ENCODE results near the gene SRGAP1. TPM values are rescaled to one million over a fixed set of nuclear protein-coding genes. Genes with fewer than 3 reads are reported as not detected.
"Not testable (repeated sequence)": the region's sequence is repeated elsewhere in the genome, so short reads cannot be mapped to it uniquely, and the experiment has no call there.

The SRGAP1 gene
- total RNA-seq, 1 experiment from 2014 or later: 28.3 TPM

- BruUV-seq (replicated peaks): no TSS peak
- intact Hi-C loops (cut with micrococcal nuclease; ENCODE audit: unreplicated experiment): no loop called here
- no peaks in the 10 kb centered on the region for H3K27me3 Mint-ChIP-seq (ENCODE audit: unreplicated experiment)
- TF ChIP-seq CTCF (IDR thresholded peaks at IDR 0.05; ENCODE audit: unreplicated experiment): no peak
- H3K9me3 Mint-ChIP-seq (ENCODE audit: low read depth, unreplicated experiment): no peaks in the 10 kb centered on the region
- CTCF ChIA-PET: interaction anchor here (1.3 kb wide), 1 partner anchor 9 kb away, joined by 3 read pairs; no protein-coding TSS in a partner anchor
- DNase-seq: no peak
- H3K4me3 Mint-ChIP-seq (ENCODE audit: low read depth, unreplicated experiment): no peak overlapping the region
- H3K27ac Mint-ChIP-seq (ENCODE audit: unreplicated experiment): no peak overlapping the region
- peaks cover 9% of the 10 kb centered on the region for H3K36me3 Mint-ChIP-seq (ENCODE audit: insufficient read depth, unreplicated experiment)
- H3K4me1 Mint-ChIP-seq (ENCODE audit: low read depth, unreplicated experiment): no peaks in the 10 kb centered on the region
Measured at GRCh38 chr12:64157110-64157509, 312.6 kb downstream of the SRGAP1 start.

GRCh38 chr12:64160021-64160710 is 315.7 kb downstream of the SRGAP1 start:
- CTCF ChIA-PET: no interaction called here
- Mint-ChIP-seq H3K9me3 (ENCODE audit: low read depth, unreplicated experiment) (no peaks in the 10 kb centered on the region), H3K4me1 (ENCODE audit: low read depth, unreplicated experiment) (no peaks in the 10 kb centered on the region), H3K27me3 (ENCODE audit: unreplicated experiment) (no peaks in the 10 kb centered on the region), H3K27ac (ENCODE audit: unreplicated experiment) (no peak overlapping the region), H3K36me3 (ENCODE audit: insufficient read depth, unreplicated experiment) (no peaks in the 10 kb centered on the region), H3K4me3 (ENCODE audit: low read depth, unreplicated experiment) (no peak overlapping the region)
- no peak for TF ChIP-seq CTCF (IDR thresholded peaks at IDR 0.05; ENCODE audit: unreplicated experiment)
- no TSS peak for BruUV-seq (replicated peaks)
- intact Hi-C loops (cut with micrococcal nuclease; ENCODE audit: unreplicated experiment): no loop called here
- no peak for DNase-seq

- DNase-seq: no peak
- Mint-ChIP-seq H3K27ac (ENCODE audit: unreplicated experiment) (no peak overlapping the region), H3K36me3 (ENCODE audit: insufficient read depth, unreplicated experiment) (no peaks in the 10 kb centered on the region), H3K27me3 (ENCODE audit: unreplicated experiment) (no peaks in the 10 kb centered on the region), H3K9me3 (ENCODE audit: low read depth, unreplicated experiment) (peaks cover 3% of the 10 kb centered on the region), H3K4me3 (ENCODE audit: low read depth, unreplicated experiment) (no peak overlapping the region), H3K4me1 (ENCODE audit: low read depth, unreplicated experiment) (no peaks in the 10 kb centered on the region)
- no TSS peak for BruUV-seq (replicated peaks)
- CTCF ChIA-PET: no interaction called here
- intact Hi-C loops (cut with micrococcal nuclease; ENCODE audit: unreplicated experiment): no loop called here
- TF ChIP-seq CTCF (IDR thresholded peaks at IDR 0.05; ENCODE audit: unreplicated experiment): no peak
Measured at GRCh38 chr12:64160711-64161060, 316.2 kb downstream of the SRGAP1 start.

GRCh38 chr12:64166606-64167005 is 322.1 kb downstream of the SRGAP1 start:
- H3K4me1 Mint-ChIP-seq (ENCODE audit: low read depth, unreplicated experiment); BruUV-seq (replicated peaks); intact Hi-C loops (cut with micrococcal nuclease; ENCODE audit: unreplicated experiment); DNase-seq; H3K27ac Mint-ChIP-seq (ENCODE audit: unreplicated experiment); CTCF ChIA-PET; H3K9me3 Mint-ChIP-seq (ENCODE audit: low read depth, unreplicated experiment); H3K4me3 Mint-ChIP-seq (ENCODE audit: low read depth, unreplicated experiment); H3K27me3 Mint-ChIP-seq (ENCODE audit: unreplicated experiment); H3K36me3 Mint-ChIP-seq (ENCODE audit: insufficient read depth, unreplicated experiment): not testable (repeated sequence)

- DNase-seq; H3K27ac Mint-ChIP-seq (ENCODE audit: unreplicated experiment); H3K4me3 Mint-ChIP-seq (ENCODE audit: low read depth, unreplicated experiment); H3K36me3 Mint-ChIP-seq (ENCODE audit: insufficient read depth, unreplicated experiment); H3K27me3 Mint-ChIP-seq (ENCODE audit: unreplicated experiment); CTCF ChIA-PET; H3K9me3 Mint-ChIP-seq (ENCODE audit: low read depth, unreplicated experiment); H3K4me1 Mint-ChIP-seq (ENCODE audit: low read depth, unreplicated experiment); BruUV-seq (replicated peaks); intact Hi-C loops (cut with micrococcal nuclease; ENCODE audit: unreplicated experiment): not testable (repeated sequence)
Measured at GRCh38 chr12:64167041-64167440, 322.5 kb downstream of the SRGAP1 start.
